Large intestine (tissue), 3 donors: ENCODE data around the gene OR4E1. TPM values are rescaled to one million over a fixed set of nuclear protein-coding genes. Genes with fewer than 3 reads are reported as not detected.
"Not testable (repeated sequence)": the region's sequence is repeated elsewhere in the genome, so short reads cannot be mapped to it uniquely, and the experiment has no call there.

Experiments
- DNase-seq, 2 donors: peaks; one replicate each; pipeline versions ENCODE4 v3.0.0 to v3.0.0-alpha.2; 2013
- H3K27ac ChIP-seq: one replicate; pipeline ENCODE4 v1.5.1; 2013; ENCODE audit warnings: low read length
- H3K27me3 ChIP-seq: 2 replicates; pipeline ENCODE4 v1.6.1; 2013; ENCODE audit warnings: low read length; ENCODE audit not compliant: control insufficient read depth, insufficient read depth
- H3K36me3 ChIP-seq: 2 replicates; pipeline ENCODE4 v1.6.1; 2013; ENCODE audit warnings: low read length; ENCODE audit not compliant: control insufficient read depth, insufficient read depth
- H3K4me1 ChIP-seq: one replicate; pipeline ENCODE4 v1.6.1; 2013; ENCODE audit warnings: low read length; ENCODE audit not compliant: control insufficient read depth, insufficient read depth
- H3K4me3 ChIP-seq: one replicate; pipeline ENCODE4 v1.5.1; 2013; ENCODE audit warnings: low read length
- H3K9me3 ChIP-seq: one replicate; pipeline ENCODE4 v1.6.1; 2013; ENCODE audit warnings: mild to moderate bottlenecking, low read depth, low read length, moderate library complexity; ENCODE audit not compliant: control insufficient read depth
- WGBS: methylation state at CpG from one replicate; pipeline ENCODE4 v1.1.5; 2013; ENCODE audit warnings: low lambda C conversion rate; ENCODE audit not compliant: insufficient coverage; 5-methylcytosine and 5-hydroxymethylcytosine counted together
- polyA plus RNA-seq: library from polyadenylated mRNA; unstranded; fragments of 120-200 nt; gene quantifications from one replicate; pipeline ENCODE4 v1.2.1, GENCODE V29; 2013

Gene OR4E1
- polyA plus RNA-seq, 1 donor, result not detected

GRCh38 chr14:21654215-21654614 is 19.4 kb downstream of the OR4E1 start:
- Histone ChIP-seq H3K4me3 (no peak overlapping the region), H3K36me3 (no peaks in the 10 kb centered on the region), H3K27ac (no peak overlapping the region), H3K9me3 (no peaks in the 10 kb centered on the region), H3K4me1 (no peaks in the 10 kb centered on the region), H3K27me3 (no peaks in the 10 kb centered on the region)
- no peak for DNase-seq
- WGBS, result no CpG with 5 or more reads among the region's 5 CpGs

GRCh38 chr14:21653331-21653885 is 20.2 kb downstream of the OR4E1 start, which contains the start of gene OR4E2:
Gene OR4E2 (plus strand): TSS chr14:21653835. CDS start chr14:21665083, 11,248 bp downstream.
- WGBS, result no CpG with 5 or more reads among the region's 2 CpGs
- no peak within 1 kb of the TSS for H3K27ac ChIP-seq

GRCh38 chr14:21652209-21652808 is 21.3 kb downstream of the OR4E1 start:
- no peak overlapping the region for H3K27ac ChIP-seq
- H3K4me3 ChIP-seq, result no peak overlapping the region
- WGBS, result 43% methylated on average over 1 of the region's 1 CpG
- no peaks in the 10 kb centered on the region for H3K4me1 ChIP-seq
- peak in 1 of 2 donors; percentile 3 for DNase-seq
- no peaks in the 10 kb centered on the region for H3K36me3 ChIP-seq
- no peaks in the 10 kb centered on the region for H3K9me3 ChIP-seq
- H3K27me3 ChIP-seq, result no peaks in the 10 kb centered on the region

More at GRCh38 chr14:21653331-21653885, 20.2 kb downstream of the OR4E1 start, which contains the start of gene OR4E2:
- Histone ChIP-seq H3K4me1 (no peaks in the 10 kb centered on the region), H3K27me3 (no peaks in the 10 kb centered on the region), H3K9me3 (no peaks in the 10 kb centered on the region), H3K36me3 (no peaks in the 10 kb centered on the region), H3K4me3 (no peak within 1 kb of the TSS)
- no peak for DNase-seq

- H3K9me3 ChIP-seq, result no peaks in the 10 kb centered on the region
- no peaks in the 10 kb centered on the region for H3K4me1 ChIP-seq
- no peak overlapping the region for H3K27ac ChIP-seq
- H3K27me3 ChIP-seq, result no peaks in the 10 kb centered on the region
- DNase-seq, result no peak
- no peaks in the 10 kb centered on the region for H3K36me3 ChIP-seq
- H3K4me3 ChIP-seq, result no peak overlapping the region
Observed at GRCh38 chr14:21647380-21647779, 26.2 kb downstream of the OR4E1 start.

GRCh38 chr14:21643407-21643806 is 30.2 kb downstream of the OR4E1 start:
- no CpG with 5 or more reads among the region's 5 CpGs for WGBS
- Histone ChIP-seq H3K4me3 (no peak overlapping the region), H3K4me1 (no peaks in the 10 kb centered on the region), H3K27me3 (no peaks in the 10 kb centered on the region), H3K36me3 (no peaks in the 10 kb centered on the region), H3K9me3 (no peaks in the 10 kb centered on the region), H3K27ac (no peak overlapping the region)
- no peak for DNase-seq

GRCh38 chr14:21642683-21643082 is 30.9 kb downstream of the OR4E1 start:
- DNase-seq, result no peak
- H3K27me3 ChIP-seq, result no peaks in the 10 kb centered on the region
- no peaks in the 10 kb centered on the region for H3K36me3 ChIP-seq
- H3K4me3 ChIP-seq, result no peak overlapping the region
- no CpG with 5 or more reads among the region's 3 CpGs for WGBS
- no peaks in the 10 kb centered on the region for H3K4me1 ChIP-seq
- H3K27ac ChIP-seq, result no peak overlapping the region
- H3K9me3 ChIP-seq, result no peaks in the 10 kb centered on the region

- no peak for DNase-seq
- Histone ChIP-seq H3K4me1 (no peaks in the 10 kb centered on the region), H3K27ac (no peak within 1 kb of the TSS), H3K4me3 (no peak within 1 kb of the TSS), H3K27me3 (no peaks in the 10 kb centered on the region), H3K9me3 (no peaks in the 10 kb centered on the region), H3K36me3 (no peaks in the 10 kb centered on the region)
- WGBS, result 59% methylated on average over 3 of the region's 4 CpGs
Observed at GRCh38 chr14:21634840-21635239, 38.8 kb downstream of the OR4E1 start, which contains the start of gene OR10G2. Gene OR10G2 (minus strand): TSS chr14:21634940. CDS start chr14:21634842, 98 bp downstream.

- Histone ChIP-seq H3K27me3 (no peaks in the 10 kb centered on the region), H3K9me3 (no peaks in the 10 kb centered on the region), H3K4me1 (no peaks in the 10 kb centered on the region), H3K36me3 (no peaks in the 10 kb centered on the region), H3K27ac (no peak overlapping the region), H3K4me3 (no peak overlapping the region)
- DNase-seq, result no peak
- WGBS, result 83% methylated on average over 1 of the region's 3 CpGs
Observed at GRCh38 chr14:21631084-21631483, 42.5 kb downstream of the OR4E1 start.

- H3K36me3 ChIP-seq, H3K9me3 ChIP-seq, H3K27ac ChIP-seq, H3K4me3 ChIP-seq, H3K27me3 ChIP-seq, H3K4me1 ChIP-seq, DNase-seq: not testable (repeated sequence)
- 100% methylated on average over 1 of the region's 1 CpG for WGBS
Observed at GRCh38 chr14:21630503-21630902, 43.1 kb downstream of the OR4E1 start.

GRCh38 chr14:21626491-21627230 is 47.0 kb downstream of the OR4E1 start:
- no peak overlapping the region for H3K4me3 ChIP-seq
- no peak for DNase-seq
- H3K27ac ChIP-seq, result no peak overlapping the region
- WGBS, result 40% methylated on average over 1 of the region's 3 CpGs
- no peaks in the 10 kb centered on the region for H3K27me3 ChIP-seq
- H3K4me1 ChIP-seq, result no peaks in the 10 kb centered on the region
- H3K9me3 ChIP-seq, result no peaks in the 10 kb centered on the region
- no peaks in the 10 kb centered on the region for H3K36me3 ChIP-seq
